ENCODE measurements around the gene STAT5B. TPM values are rescaled to one million over a fixed set of nuclear protein-coding genes. Genes with fewer than 3 reads are reported as not detected.
A peak's percentile ranks its signal among the peaks of the same experiment; 100 is the strongest.

Gene STAT5B
- total and polyA plus RNA-seq, 9 of the 15 experiments (the other 6 are each of a cell fraction or from before 2014, with no cell fraction given) = 20.8 to 176 (median 92.4) TPM

DNA sequence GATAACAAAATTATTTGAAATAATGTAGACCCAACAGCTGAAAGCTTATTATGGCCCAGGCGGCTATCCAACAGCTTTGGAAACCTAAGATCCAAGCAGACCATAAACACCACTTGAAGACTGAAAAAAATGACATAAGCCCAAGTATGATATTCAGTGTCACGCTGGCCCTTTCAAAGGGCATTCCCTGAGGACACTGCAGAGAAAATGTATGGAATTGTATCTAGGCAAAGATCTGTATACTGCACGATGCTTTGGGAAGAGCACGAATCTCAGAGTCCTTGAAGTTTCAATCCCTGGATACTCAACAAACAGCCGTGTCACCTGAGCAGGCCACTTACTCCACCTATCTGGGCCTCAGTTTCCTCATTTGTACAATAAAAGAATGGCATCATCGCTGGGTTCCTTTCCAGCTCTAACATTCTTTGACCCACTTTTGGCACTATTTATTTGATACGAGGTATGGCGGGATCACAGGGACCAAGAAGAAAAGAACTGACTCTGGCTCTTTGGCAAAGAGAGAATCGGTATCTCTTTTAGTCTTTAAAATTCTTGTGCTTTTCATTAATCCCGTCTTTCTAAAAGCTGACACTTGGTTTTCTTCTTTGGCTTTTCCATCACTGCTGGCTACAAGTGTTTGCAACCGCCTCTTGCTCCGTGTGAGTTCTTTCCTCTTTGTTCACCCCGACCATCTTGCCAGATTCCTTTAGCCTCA lies 1.2 kb downstream of the STAT5B start (continued):
- TF ChIP-seq, protein P1, sequence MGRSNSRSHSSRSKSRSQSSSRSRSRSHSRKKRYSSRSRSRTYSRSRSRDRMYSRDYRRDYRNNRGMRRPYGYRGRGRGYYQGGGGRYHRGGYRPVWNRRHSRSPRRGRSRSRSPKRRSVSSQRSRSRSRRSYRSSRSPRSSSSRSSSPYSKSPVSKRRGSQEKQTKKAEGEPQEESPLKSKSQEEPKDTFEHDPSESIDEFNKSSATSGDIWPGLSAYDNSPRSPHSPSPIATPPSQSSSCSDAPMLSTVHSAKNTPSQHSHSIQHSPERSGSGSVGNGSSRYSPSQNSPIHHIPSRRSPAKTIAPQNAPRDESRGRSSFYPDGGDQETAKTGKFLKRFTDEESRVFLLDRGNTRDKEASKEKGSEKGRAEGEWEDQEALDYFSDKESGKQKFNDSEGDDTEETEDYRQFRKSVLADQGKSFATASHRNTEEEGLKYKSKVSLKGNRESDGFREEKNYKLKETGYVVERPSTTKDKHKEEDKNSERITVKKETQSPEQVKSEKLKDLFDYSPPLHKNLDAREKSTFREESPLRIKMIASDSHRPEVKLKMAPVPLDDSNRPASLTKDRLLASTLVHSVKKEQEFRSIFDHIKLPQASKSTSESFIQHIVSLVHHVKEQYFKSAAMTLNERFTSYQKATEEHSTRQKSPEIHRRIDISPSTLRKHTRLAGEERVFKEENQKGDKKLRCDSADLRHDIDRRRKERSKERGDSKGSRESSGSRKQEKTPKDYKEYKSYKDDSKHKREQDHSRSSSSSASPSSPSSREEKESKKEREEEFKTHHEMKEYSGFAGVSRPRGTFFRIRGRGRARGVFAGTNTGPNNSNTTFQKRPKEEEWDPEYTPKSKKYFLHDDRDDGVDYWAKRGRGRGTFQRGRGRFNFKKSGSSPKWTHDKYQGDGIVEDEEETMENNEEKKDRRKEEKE (IDR thresholded peaks at IDR 0.05; ENCODE audit: borderline replicate concordance in 1 of 2, control insufficient read depth in 1 of 2, low read depth in 2 of 2, low read length in 1 of 2) = 0 out of 4 replicates have a peak, but pooled peaks of 1 of the 2 experiments have one; percentile 78
- TF ChIP-seq POLR2AphosphoS5 (IDR thresholded peaks at IDR 0.05; ENCODE audit: control insufficient read depth, insufficient read depth, low read depth, low read length) (0 out of 2 replicates have a peak, but pooled peaks have one; percentile 9), YY1 (IDR thresholded peaks at IDR 0.05; ENCODE audit: borderline replicate concordance in 1 of 3, control insufficient read depth in 1 of 3, extremely low read depth in 1 of 3, insufficient read depth in 3 of 3, insufficient read length in 1 of 3, insufficient replicate concordance in 2 of 3, low read depth in 1 of 3, low read length in 2 of 3) (peak in 1 of 3 experiments; percentile 67), ARNT (IDR thresholded peaks at IDR 0.05) (peak in 1 of 2 experiments; percentile 58; a peak in 1 of 4 replicates)
- TF ChIP-seq, protein P2, sequence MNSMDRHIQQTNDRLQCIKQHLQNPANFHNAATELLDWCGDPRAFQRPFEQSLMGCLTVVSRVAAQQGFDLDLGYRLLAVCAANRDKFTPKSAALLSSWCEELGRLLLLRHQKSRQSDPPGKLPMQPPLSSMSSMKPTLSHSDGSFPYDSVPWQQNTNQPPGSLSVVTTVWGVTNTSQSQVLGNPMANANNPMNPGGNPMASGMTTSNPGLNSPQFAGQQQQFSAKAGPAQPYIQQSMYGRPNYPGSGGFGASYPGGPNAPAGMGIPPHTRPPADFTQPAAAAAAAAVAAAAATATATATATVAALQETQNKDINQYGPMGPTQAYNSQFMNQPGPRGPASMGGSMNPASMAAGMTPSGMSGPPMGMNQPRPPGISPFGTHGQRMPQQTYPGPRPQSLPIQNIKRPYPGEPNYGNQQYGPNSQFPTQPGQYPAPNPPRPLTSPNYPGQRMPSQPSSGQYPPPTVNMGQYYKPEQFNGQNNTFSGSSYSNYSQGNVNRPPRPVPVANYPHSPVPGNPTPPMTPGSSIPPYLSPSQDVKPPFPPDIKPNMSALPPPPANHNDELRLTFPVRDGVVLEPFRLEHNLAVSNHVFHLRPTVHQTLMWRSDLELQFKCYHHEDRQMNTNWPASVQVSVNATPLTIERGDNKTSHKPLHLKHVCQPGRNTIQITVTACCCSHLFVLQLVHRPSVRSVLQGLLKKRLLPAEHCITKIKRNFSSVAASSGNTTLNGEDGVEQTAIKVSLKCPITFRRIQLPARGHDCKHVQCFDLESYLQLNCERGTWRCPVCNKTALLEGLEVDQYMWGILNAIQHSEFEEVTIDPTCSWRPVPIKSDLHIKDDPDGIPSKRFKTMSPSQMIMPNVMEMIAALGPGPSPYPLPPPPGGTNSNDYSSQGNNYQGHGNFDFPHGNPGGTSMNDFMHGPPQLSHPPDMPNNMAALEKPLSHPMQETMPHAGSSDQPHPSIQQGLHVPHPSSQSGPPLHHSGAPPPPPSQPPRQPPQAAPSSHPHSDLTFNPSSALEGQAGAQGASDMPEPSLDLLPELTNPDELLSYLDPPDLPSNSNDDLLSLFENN (IDR thresholded peaks at IDR 0.05; ENCODE audit: low read depth in 2 of 2, low read length in 2 of 2) = no peak
- TF ChIP-seq, protein P3, sequence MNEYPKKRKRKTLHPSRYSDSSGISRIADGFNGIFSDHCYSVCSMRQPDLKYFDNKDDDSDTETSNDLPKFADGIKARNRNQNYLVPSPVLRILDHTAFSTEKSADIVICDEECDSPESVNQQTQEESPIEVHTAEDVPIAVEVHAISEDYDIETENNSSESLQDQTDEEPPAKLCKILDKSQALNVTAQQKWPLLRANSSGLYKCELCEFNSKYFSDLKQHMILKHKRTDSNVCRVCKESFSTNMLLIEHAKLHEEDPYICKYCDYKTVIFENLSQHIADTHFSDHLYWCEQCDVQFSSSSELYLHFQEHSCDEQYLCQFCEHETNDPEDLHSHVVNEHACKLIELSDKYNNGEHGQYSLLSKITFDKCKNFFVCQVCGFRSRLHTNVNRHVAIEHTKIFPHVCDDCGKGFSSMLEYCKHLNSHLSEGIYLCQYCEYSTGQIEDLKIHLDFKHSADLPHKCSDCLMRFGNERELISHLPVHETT (CRISPR knock-in tag; conservative IDR thresholded peaks at IDR 0.05 in 1 of 2, IDR thresholded peaks at IDR 0.05 in 1 of 2) = peak in 1 of 2 experiments; percentile 28; a peak in 1 of 4 replicates

Measured in K562 (cell line).